Activated T-helper 1 cell treated with Interleukin-2 at 50 U/mL for 16 hours (primary cell): ENCODE results near the gene LBHD2.

Experiments used
- DNase-seq: peaks from one replicate; pipeline ENCODE4 v3.0.0-alpha.2; 2020; ENCODE audit warnings: low read depth

Gene LBHD2

GRCh38 chr14:103132381-103133209 is 48.6 kb downstream of the LBHD2 start:
- no peak for DNase-seq

GRCh38 chr14:103133210-103134140 is 49.5 kb downstream of the LBHD2 start:
- no peak for DNase-seq

- no peak for DNase-seq
Measured at GRCh38 chr14:103134405-103134804, 50.4 kb downstream of the LBHD2 start.

- DNase-seq = no peak
Measured at GRCh38 chr14:103134919-103135318, 50.9 kb downstream of the LBHD2 start.

GRCh38 chr14:103135333-103136260 is 51.6 kb downstream of the LBHD2 start:
- DNase-seq = no peak

- DNase-seq = no peak
Measured at GRCh38 chr14:103136388-103137271, 52.6 kb downstream of the LBHD2 start.

- DNase-seq = no peak
Measured at GRCh38 chr14:103137689-103138300, 53.8 kb downstream of the LBHD2 start.

- DNase-seq = no peak
Measured at GRCh38 chr14:103138301-103139131, 54.5 kb downstream of the LBHD2 start.

- no peak for DNase-seq
Measured at GRCh38 chr14:103139132-103140025, 55.4 kb downstream of the LBHD2 start.
